Measurements from ENCODE around the gene THRAP3. TPM values are rescaled to one million over a fixed set of nuclear protein-coding genes. Genes with fewer than 3 reads are reported as not detected.

THRAP3 gene
- total RNA-seq, 1 donor from 2014 or later, result 142 TPM

- peaks cover 15% of the 10 kb centered on the region for H3K4me1 Mint-ChIP-seq (ENCODE audit: low read depth)
- H3K9me3 Mint-ChIP-seq (ENCODE audit: low read depth), result no peaks in the 10 kb centered on the region
- no peak for DNase-seq (ENCODE audit: low spot score, unreplicated experiment)
- peaks cover 23% of the 10 kb centered on the region for H3K27me3 Mint-ChIP-seq
- H3K4me3 Mint-ChIP-seq (ENCODE audit: low read depth), result no peak overlapping the region
- TF ChIP-seq CTCF (IDR thresholded peaks at IDR 0.05; ENCODE audit: unreplicated experiment), result no peak
- no peak overlapping the region for H3K27ac Mint-ChIP-seq
- no peaks in the 10 kb centered on the region for H3K36me3 Mint-ChIP-seq (ENCODE audit: insufficient read depth)
These were observed 104.5 kb downstream of the THRAP3 start for GRCh38 chr1:36328713-36329112.

- no peaks in the 10 kb centered on the region for H3K9me3 Mint-ChIP-seq (ENCODE audit: low read depth)
- H3K4me3 Mint-ChIP-seq (ENCODE audit: low read depth), result no peak overlapping the region
- H3K27ac Mint-ChIP-seq, result no peak overlapping the region
- H3K36me3 Mint-ChIP-seq (ENCODE audit: insufficient read depth), result no peaks in the 10 kb centered on the region
- peaks cover 20% of the 10 kb centered on the region for H3K27me3 Mint-ChIP-seq
- no peak for TF ChIP-seq CTCF (IDR thresholded peaks at IDR 0.05; ENCODE audit: unreplicated experiment)
- peaks cover 8% of the 10 kb centered on the region for H3K4me1 Mint-ChIP-seq (ENCODE audit: low read depth)
- DNase-seq (ENCODE audit: low spot score, unreplicated experiment), result no peak
These were observed 105.6 kb downstream of the THRAP3 start for GRCh38 chr1:36329817-36330216.

- TF ChIP-seq CTCF (IDR thresholded peaks at IDR 0.05; ENCODE audit: unreplicated experiment), result no peak
- DNase-seq (ENCODE audit: low spot score, unreplicated experiment), result no peak
- H3K4me1 Mint-ChIP-seq (ENCODE audit: low read depth), result peaks cover 7% of the 10 kb centered on the region
- no peaks in the 10 kb centered on the region for H3K36me3 Mint-ChIP-seq (ENCODE audit: insufficient read depth)
- no peaks in the 10 kb centered on the region for H3K9me3 Mint-ChIP-seq (ENCODE audit: low read depth)
- no peak overlapping the region for H3K4me3 Mint-ChIP-seq (ENCODE audit: low read depth)
- H3K27ac Mint-ChIP-seq, result no peak overlapping the region
- peaks cover 20% of the 10 kb centered on the region for H3K27me3 Mint-ChIP-seq
These were observed 106.7 kb downstream of the THRAP3 start for GRCh38 chr1:36330940-36331339.

GRCh38 chr1:36337830-36338229 is 113.6 kb downstream of the THRAP3 start:
- Mint-ChIP-seq H3K36me3 (ENCODE audit: insufficient read depth) (peaks cover 3% of the 10 kb centered on the region), H3K4me1 (ENCODE audit: low read depth) (no peaks in the 10 kb centered on the region), H3K27ac (no peak overlapping the region), H3K27me3 (no peaks in the 10 kb centered on the region), H3K4me3 (ENCODE audit: low read depth) (no peak overlapping the region), H3K9me3 (ENCODE audit: low read depth) (no peaks in the 10 kb centered on the region)
- DNase-seq (ENCODE audit: low spot score, unreplicated experiment), result no peak
- TF ChIP-seq CTCF (IDR thresholded peaks at IDR 0.05; ENCODE audit: unreplicated experiment), result no peak

GRCh38 chr1:36339215-36339614 is 115.0 kb downstream of the THRAP3 start:
- H3K9me3 Mint-ChIP-seq (ENCODE audit: low read depth), result no peaks in the 10 kb centered on the region
- no peaks in the 10 kb centered on the region for H3K4me1 Mint-ChIP-seq (ENCODE audit: low read depth)
- no peak for DNase-seq (ENCODE audit: low spot score, unreplicated experiment)
- no peak for TF ChIP-seq CTCF (IDR thresholded peaks at IDR 0.05; ENCODE audit: unreplicated experiment)
- no peak overlapping the region for H3K4me3 Mint-ChIP-seq (ENCODE audit: low read depth)
- no peak overlapping the region for H3K27ac Mint-ChIP-seq
- peaks cover 3% of the 10 kb centered on the region for H3K36me3 Mint-ChIP-seq (ENCODE audit: insufficient read depth)
- no peaks in the 10 kb centered on the region for H3K27me3 Mint-ChIP-seq
